Skin of body (tissue), 2 donors: ENCODE results near the gene TBCCD1. TPM values are rescaled to one million over a fixed set of nuclear protein-coding genes. Genes with fewer than 3 reads are reported as not detected.
"Not testable (repeated sequence)": the region's sequence is repeated elsewhere in the genome, so short reads cannot be mapped to it uniquely, and the experiment has no call there.

Experiments
- DNase-seq: peaks from one replicate; lab custom pipeline; 2025; lab: John Stamatoyannopoulos, UW
- total RNA-seq: library from RNA; depleted of rRNA; stranded (reverse); fragments of >200 nt; gene quantifications from one replicate; pipeline ENCODE4 v1.2.3, GENCODE V29; 2014

TBCCD1 gene
- total RNA-seq, 1 donor from 2014 or later: 13.9 TPM

DNA sequence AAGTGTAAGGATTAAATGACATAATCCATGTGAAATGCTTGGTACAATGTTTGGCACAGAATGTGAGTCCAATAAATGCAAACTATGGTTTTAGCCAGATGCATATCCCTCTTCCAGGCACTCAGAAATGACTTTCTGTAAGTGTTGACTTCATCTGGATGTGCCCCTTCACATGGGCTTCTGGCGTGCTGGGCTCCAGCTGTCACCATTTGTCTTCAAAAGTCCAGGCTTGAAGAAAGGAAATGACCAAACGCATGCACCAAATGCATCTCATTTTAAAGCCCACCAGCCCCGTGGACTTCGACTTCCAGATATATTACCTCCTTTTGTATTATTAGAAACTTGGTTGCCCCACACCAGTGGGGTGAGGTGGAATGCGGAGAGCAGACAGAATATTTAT, 46.7 kb downstream of the TBCCD1 start:
- DNase-seq: no peak

- DNase-seq: no peak
These were observed 48.0 kb downstream of the TBCCD1 start for GRCh38 chr3:186519021-186519658.

- no peak for DNase-seq
These were observed 49.9 kb downstream of the TBCCD1 start for GRCh38 chr3:186517218-186517617.

DNA sequence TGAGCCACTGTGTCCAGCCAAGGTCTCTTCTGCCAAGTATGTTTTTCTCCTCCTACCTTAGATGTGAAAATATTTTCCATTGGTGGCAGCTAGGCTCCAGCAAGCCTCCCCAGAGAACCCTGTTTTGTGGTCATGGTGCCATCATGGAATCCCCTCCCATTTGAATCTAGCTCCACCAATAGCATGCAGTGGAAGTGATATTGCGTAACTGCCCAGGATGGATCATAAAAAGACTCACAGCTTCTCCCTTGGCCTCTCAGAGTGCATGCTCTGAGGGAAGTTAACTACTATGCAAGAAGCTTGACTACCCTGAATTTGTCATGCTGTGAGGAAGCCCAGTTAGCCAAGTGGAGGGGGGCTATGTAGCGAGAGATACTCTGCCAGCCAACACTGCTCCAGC, 50.5 kb downstream of the TBCCD1 start:
- DNase-seq: no peak

- DNase-seq: no peak
These were observed 52.0 kb downstream of the TBCCD1 start for GRCh38 chr3:186515125-186515524.

DNA sequence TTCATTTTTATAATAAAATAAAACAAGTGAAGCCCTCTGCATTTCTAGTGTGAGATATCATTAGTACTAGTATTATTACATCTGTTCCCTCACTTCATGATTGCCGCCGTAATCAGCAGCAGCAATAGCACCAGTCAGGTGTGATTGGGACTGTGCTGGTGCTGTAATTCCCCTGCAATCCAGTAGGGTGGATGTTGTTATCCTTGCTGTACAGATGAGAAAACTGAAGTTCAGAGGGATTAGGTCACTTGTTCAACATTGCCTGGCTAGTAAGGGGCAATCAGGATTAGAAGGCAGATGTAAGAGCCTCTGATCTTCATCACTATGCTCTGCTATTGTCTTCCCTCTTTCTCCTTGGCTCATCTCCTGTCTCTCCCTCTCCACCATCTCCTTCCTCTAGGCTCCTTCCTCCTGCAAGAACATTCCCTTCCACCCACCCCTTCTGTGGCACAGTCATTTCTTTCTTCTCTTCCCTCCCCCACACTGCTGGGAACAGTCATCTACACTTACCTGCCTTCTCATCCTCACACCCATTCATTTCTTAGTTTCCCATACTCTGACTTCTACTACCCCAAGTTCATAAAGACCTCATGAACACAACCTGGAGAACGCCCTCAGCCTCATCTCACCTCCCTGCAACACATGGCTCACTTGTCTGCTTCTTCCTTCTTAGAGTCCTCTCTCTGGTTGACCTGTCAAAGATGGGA, 52.7 kb downstream of the TBCCD1 start:
- DNase-seq: no peak

DNA sequence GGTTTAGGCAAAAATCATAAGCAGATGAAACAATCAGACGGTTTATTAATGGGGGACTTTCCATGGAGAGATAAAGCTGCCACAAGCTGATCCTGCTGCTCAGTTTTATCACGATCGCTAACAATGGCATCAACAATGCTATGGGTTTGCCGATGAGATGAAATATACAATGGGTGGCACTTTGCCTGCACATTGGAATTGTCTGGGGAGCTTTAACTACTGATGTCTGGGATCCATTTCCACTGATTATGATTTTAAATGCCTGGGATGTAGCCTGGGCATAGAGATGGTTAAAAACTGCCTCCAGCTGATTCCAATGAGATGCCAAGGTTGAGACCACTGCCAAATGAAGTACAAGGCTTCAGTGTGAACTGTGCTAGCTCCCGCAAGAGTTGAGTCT, 53.8 kb downstream of the TBCCD1 start:
- no peak for DNase-seq

DNA sequence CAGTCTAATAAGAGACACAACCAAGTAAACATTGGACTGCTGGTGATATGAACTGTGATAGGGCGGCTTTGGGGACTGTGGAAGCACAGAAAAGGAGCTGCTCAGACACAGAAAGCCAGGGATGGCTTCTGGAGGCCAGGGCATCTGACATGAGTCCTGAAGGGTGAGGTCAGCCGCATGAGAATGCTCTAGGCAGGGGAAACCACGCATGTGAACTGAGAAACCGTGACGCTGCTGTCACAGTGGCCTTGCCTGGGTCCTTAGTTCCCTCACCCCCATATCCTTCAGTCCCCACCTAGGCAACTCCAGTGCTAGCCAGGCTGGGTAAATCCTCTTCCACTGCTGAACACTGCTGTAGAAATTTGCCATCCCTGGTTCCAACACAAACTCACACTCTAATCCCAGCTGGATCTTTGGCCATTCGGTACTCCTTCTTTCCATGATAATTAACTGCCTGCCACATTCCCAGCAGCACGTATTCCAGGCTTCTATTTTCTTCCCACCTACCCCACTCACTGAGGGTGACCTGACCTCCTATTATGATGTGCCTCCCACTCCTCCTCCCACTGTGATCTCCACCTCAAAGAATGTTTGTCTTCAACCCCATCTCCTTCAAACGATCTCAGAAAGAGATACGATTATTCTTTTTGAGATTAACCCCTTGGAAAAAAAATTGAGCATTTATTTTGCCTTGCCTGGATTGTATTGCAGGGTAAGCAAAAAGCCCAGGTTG, 54.4 kb downstream of the TBCCD1 start:
- no peak for DNase-seq

DNA sequence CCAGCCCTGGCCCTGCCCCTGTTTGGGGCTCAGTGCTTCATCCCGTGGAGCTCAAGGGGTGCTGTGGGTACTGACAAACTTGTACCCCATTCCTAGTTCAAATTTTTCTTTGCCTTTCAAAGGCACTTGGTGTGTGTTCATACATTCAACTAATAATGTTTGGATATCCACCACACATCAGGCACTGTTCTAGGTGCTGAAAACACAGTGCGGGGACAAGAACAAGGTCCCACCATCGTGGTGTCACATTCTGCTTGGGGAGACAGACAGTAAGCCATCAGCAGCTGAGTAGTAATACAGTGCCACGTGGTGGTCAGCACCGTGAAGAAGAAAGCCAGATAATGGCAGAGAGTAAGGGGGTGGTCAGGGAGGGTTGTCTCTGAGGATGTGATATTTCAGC, 55.4 kb downstream of the TBCCD1 start:
- DNase-seq: no peak

GRCh38 chr3:186511245-186511644, 55.9 kb downstream of the TBCCD1 start:
- DNase-seq: no peak

- DNase-seq: no peak
These were observed 56.6 kb downstream of the TBCCD1 start for GRCh38 chr3:186510374-186511079.

DNA sequence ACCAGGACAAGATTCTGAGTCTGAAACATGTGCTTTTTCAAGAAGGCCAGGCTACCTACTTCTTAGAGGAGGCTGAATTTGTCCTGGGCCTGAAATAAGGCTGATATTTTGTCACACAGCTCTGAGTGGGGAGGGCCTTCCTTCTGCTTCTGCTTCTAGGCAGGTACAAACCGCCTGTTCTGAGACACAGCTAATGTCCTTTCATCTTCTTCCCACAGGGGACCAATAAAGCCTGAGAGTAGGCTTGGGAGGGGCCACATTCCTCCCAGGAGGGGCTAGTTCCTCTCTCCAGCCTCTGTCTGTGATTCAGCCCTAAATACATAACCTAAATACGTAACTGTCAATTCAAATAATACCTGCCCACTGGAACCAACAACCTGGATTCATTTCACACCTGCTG, 57.7 kb downstream of the TBCCD1 start:
- no peak for DNase-seq

GRCh38 chr3:186506857-186507256, 60.3 kb downstream of the TBCCD1 start:
- no peak for DNase-seq

DNA sequence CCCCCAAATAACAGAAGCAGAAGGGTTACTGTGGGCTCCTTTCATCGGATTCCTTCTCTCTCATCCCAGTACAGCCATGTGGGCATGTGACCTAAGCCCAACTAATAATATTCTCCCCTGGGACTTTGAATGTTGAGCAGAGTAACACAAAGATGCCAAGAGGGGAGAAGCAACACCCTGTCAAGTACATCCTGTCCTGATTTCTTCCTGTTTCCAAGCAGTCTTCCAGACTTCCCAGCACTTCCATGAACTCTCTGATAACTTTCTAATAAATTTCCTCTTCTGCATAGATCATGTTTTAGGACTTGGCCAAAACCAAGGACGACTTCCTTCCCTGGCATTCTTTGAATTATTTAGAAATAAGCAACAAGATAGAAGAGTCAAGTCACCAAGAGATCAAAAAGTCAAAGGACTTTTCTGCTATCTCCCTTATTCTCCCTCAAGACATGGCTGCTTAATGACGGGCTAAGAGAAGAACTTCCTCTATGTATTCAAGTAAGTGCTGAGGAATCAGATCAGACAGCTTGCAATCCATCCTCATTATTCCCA, 60.9 kb downstream of the TBCCD1 start:
- DNase-seq: no peak

GRCh38 chr3:186502966-186503712, 64.0 kb downstream of the TBCCD1 start:
- DNase-seq: no peak

DNA sequence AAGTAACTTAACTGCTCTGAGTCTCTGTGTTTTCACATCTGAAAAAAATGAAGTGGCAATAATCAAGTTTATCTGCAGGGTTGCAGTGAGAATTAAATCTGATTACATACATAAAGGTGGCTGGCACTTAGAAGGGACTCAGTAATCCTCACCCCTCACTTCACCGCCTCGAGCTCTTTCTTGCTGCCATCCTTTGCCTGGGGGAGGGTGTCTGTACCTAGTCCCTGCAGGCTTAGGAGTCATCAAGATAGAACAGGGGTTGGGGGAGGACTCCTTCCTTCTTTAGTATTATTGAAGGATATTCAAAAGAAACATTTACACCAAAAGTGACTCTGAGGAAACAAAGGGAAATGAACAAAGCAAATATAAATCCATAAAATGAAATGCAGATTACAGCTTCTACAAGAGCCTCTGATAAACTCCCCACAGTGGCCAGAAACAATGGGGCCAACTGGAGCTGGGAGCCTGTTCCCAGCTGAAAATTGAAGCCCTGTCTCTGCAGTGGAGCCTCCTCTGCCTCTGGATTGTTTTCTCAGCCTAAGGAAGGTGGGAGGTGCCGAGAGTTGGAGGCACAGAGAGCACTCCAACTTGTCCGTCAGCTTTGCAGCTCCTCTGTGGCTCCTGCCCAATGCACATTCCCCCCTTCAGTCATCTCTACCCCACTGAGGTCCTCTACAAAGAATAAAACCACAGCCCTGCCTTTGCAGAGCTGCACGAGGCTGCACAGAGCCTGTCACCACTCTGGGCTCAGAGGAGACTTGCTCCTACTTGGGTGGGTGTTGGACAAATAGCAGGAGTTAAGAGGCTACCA, 64.8 kb downstream of the TBCCD1 start:
- no peak for DNase-seq

- not testable (repeated sequence) for DNase-seq
These were observed 67.2 kb downstream of the TBCCD1 start for GRCh38 chr3:186499949-186500348.

- not testable (repeated sequence) for DNase-seq
These were observed 69.1 kb downstream of the TBCCD1 start for GRCh38 chr3:186498022-186498421.

- DNase-seq: no peak
These were observed 69.5 kb downstream of the TBCCD1 start for GRCh38 chr3:186497608-186498007.

DNA sequence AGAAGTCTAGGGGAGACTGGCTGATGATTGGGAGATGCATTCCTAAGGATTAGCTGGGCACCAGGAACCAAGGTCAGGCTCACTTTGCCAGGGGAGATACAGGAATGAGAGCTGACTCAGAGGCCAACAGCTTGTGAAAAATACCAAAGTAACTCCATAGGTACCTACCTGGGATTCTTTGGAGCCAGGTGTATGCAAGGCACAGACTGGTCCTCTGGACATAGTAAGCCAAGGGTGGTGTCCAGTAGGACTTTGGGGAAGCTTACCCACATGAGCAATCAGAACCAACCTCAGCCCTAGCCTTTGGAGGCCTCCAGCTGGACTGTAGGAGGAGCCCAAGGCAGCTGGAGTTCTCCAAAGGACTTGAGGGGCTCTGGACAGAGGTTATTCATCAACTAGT, 70.5 kb downstream of the TBCCD1 start:
- no peak for DNase-seq
